Fibroblast of lung (primary cell): ENCODE results near the gene NUP93. TPM values are rescaled to one million over a fixed set of nuclear protein-coding genes. Genes with fewer than 3 reads are reported as not detected.
"Not testable (repeated sequence)": the region's sequence is repeated elsewhere in the genome, so short reads cannot be mapped to it uniquely, and the experiment has no call there.

Source experiments
- DNase-seq, 2 donors: peaks; one replicate each; pipeline versions ENCODE4 v3.0.0 to v3.0.0-alpha.2; 2010; ENCODE audit warnings: low read depth in 2 of 2
- H2AFZ ChIP-seq: 2 replicates; pipeline ENCODE4 v1.5.1; 2012; ENCODE audit warnings: low read length, control low read depth, inconsistent platforms
- H3K27ac ChIP-seq: 2 replicates; pipeline ENCODE4 v1.5.1; 2011; ENCODE audit warnings: low read length, control low read depth; ENCODE audit not compliant: insufficient read depth
- H3K27me3 ChIP-seq: 2 replicates; pipeline ENCODE4 v1.5.1; 2011; ENCODE audit warnings: mild to moderate bottlenecking, low read length; ENCODE audit not compliant: control insufficient read depth, insufficient read depth
- H3K36me3 ChIP-seq: 2 replicates; pipeline ENCODE4 v1.5.1; 2011; ENCODE audit warnings: low read length; ENCODE audit not compliant: control insufficient read depth, insufficient read depth
- H3K4me1 ChIP-seq: 2 replicates; pipeline ENCODE4 v1.5.1; 2011; ENCODE audit warnings: low read length; ENCODE audit not compliant: control insufficient read depth, insufficient read depth; ENCODE audit errors: extremely low read depth
- H3K4me2 ChIP-seq: 2 replicates; pipeline ENCODE4 v1.5.1; 2011; ENCODE audit warnings: low read length, control low read depth; ENCODE audit not compliant: insufficient read depth; ENCODE audit errors: extremely low read depth
- H3K4me3 ChIP-seq, 4 experiments: fragments of 200-600 bp in 1 of 4; sonication (generic) in 1 of 4; replicated peaks in 1 of 4; 2 replicates each; pipeline ENCODE4 v1.5.1; 2011 to 2016; ENCODE audit warnings: low read length in 4 of 4, low read depth in 3 of 4, mild to moderate bottlenecking in 3 of 4, control low read depth in 2 of 4, inconsistent platforms in 1 of 4, mixed read lengths in 1 of 4; ENCODE audit not compliant: insufficient read depth in 1 of 4; ENCODE audit errors: control extremely low read depth in 1 of 4
- H3K79me2 ChIP-seq: 2 replicates; pipeline ENCODE4 v1.5.1; 2012; ENCODE audit warnings: mild to moderate bottlenecking, low read length, inconsistent platforms; ENCODE audit not compliant: control insufficient read depth, insufficient read depth
- H3K9ac ChIP-seq: 2 replicates; pipeline ENCODE4 v1.5.1; 2011; ENCODE audit warnings: mild to moderate bottlenecking, low read length, control low read depth; ENCODE audit not compliant: insufficient read depth
- H3K9me3 ChIP-seq: 2 replicates; pipeline ENCODE4 v1.5.1; 2012; ENCODE audit warnings: low read depth, low read length; ENCODE audit not compliant: control insufficient read depth, insufficient read depth
- H4K20me1 ChIP-seq: 2 replicates; pipeline ENCODE4 v1.5.1; 2011; ENCODE audit warnings: low read length; ENCODE audit not compliant: control insufficient read depth, insufficient read depth; ENCODE audit errors: extremely low read depth
- CTCF ChIP-seq, 2 donors: IDR thresholded peaks in 1 of 2; conservative IDR thresholded peaks in 1 of 2; 1 replicate in 1 of 2; 2 replicates in 1 of 2; pipeline ENCODE4 v1.5.1; 2011 to 2012; ENCODE audit warnings: low read length in 2 of 2, control low read depth in 1 of 2, inconsistent platforms in 1 of 2, low read depth in 1 of 2, mild to moderate bottlenecking in 1 of 2
- EZH2 ChIP-seq: IDR thresholded peaks from 2 replicates; pipeline ENCODE4 v1.5.1; 2012; ENCODE audit warnings: low read length, control low read depth, mild to moderate bottlenecking; ENCODE audit errors: missing control alignments
- polyA plus RNA-seq, 2 donors: library from polyadenylated mRNA; depleted of rRNA in 1 of 2; stranded (reverse) in 1 of 2; unstranded in 1 of 2; fragments of >200 nt; gene quantifications; 2 replicates each; pipeline ENCODE4 v1.2.1, GENCODE V29; 2011 to 2012; ENCODE audit warnings: missing spikeins in 1 of 2
- total RNA-seq: library from RNA; depleted of rRNA; stranded (reverse); fragments of >200 nt; gene quantifications from 2 replicates; pipeline ENCODE4 v1.2.1, GENCODE V29; 2014

The NUP93 gene
- total and polyA plus RNA-seq, 2 donors (not counting 1 experiment from before 2014, with no cell fraction given), result 37.6 to 42.9 TPM

DNA sequence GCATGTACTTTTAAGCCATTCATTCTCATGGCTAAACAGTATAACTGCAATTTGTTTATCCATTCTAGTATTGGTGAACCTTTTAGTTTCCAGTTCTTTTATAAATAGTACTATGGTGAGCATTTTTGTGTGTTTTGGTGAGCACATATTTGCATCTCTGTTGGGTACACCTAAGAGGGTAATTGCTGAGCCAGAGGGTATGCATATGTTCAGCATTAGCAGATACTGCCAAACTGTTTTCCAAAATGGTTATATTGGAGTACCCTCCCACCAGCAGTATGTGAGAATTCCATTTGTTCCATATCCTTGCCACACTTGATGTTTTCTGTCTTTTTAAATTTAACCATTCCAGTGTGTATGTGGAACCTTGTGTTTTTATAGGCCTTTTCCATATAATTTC, 81.0 kb downstream of the NUP93 start:
- no peaks in the 10 kb centered on the region for H3K9me3 ChIP-seq
- no peak overlapping the region for H3K9ac ChIP-seq
- no peaks in the 10 kb centered on the region for H3K36me3 ChIP-seq
- no peak overlapping the region for H3K27ac ChIP-seq
- H2AFZ ChIP-seq, result no peak overlapping the region
- no peak overlapping the region for H3K4me2 ChIP-seq
- no peak overlapping the region for H3K4me3 ChIP-seq
- DNase-seq, result no peak
- H3K79me2 ChIP-seq, result no peaks in the 10 kb centered on the region
- H4K20me1 ChIP-seq, result no peaks in the 10 kb centered on the region
- H3K27me3 ChIP-seq, result no peaks in the 10 kb centered on the region
- TF ChIP-seq CTCF (conservative IDR thresholded peaks at IDR 0.05 in 1 of 2, IDR thresholded peaks at IDR 0.05 in 1 of 2; ENCODE audit: low read depth in 1 of 2, low read length in 2 of 2) (no peak), EZH2 (no peak)
- no peaks in the 10 kb centered on the region for H3K4me1 ChIP-seq

- not testable (repeated sequence) for H3K36me3 ChIP-seq
Observed at GRCh38 chr16:56811602-56812001, 81.7 kb downstream of the NUP93 start.

GRCh38 chr16:56812884-56813283, 83.0 kb downstream of the NUP93 start:
- H3K27ac ChIP-seq, result no peak overlapping the region
- no peaks in the 10 kb centered on the region for H3K4me1 ChIP-seq
- H3K4me3 ChIP-seq, result no peak overlapping the region
- no peak for TF ChIP-seq EZH2
- TF ChIP-seq CTCF (conservative IDR thresholded peaks at IDR 0.05 in 1 of 2, IDR thresholded peaks at IDR 0.05 in 1 of 2; ENCODE audit: low read depth in 1 of 2, low read length in 2 of 2), result no peak
- no peaks in the 10 kb centered on the region for H4K20me1 ChIP-seq
- H3K4me2 ChIP-seq, result no peak overlapping the region
- H2AFZ ChIP-seq, result no peak overlapping the region
- no peak overlapping the region for H3K9ac ChIP-seq
- no peaks in the 10 kb centered on the region for H3K36me3 ChIP-seq
- H3K27me3 ChIP-seq, result no peaks in the 10 kb centered on the region
- no peaks in the 10 kb centered on the region for H3K79me2 ChIP-seq
- no peaks in the 10 kb centered on the region for H3K9me3 ChIP-seq
- DNase-seq, result peak; percentile 50 to 58

More at GRCh38 chr16:56811602-56812001, 81.7 kb downstream of the NUP93 start:
- H3K27me3 ChIP-seq, H2AFZ ChIP-seq, H3K79me2 ChIP-seq, H3K4me2 ChIP-seq, H3K9ac ChIP-seq, H4K20me1 ChIP-seq, DNase-seq, H3K4me1 ChIP-seq, H3K4me3 ChIP-seq, H3K9me3 ChIP-seq, H3K27ac ChIP-seq: not testable (repeated sequence)
